ENCODE data around the gene DOK6.

Gene DOK6

GRCh38 chr18:69880083-69880482 lies 479.4 kb downstream of the DOK6 start:
- no peak for DNase-seq

- no peak for DNase-seq
Measured at GRCh38 chr18:69882965-69883668, 482.4 kb downstream of the DOK6 start.

- no peak for DNase-seq
Measured at GRCh38 chr18:69883781-69884180, 483.1 kb downstream of the DOK6 start.

GRCh38 chr18:69885355-69885754 lies 484.7 kb downstream of the DOK6 start:
- DNase-seq, result no peak

GRCh38 chr18:69885841-69886531 lies 485.3 kb downstream of the DOK6 start:
- no peak for DNase-seq

GRCh38 chr18:69887256-69887655 lies 486.6 kb downstream of the DOK6 start:
- DNase-seq, result no peak

- no peak for DNase-seq
Measured at GRCh38 chr18:69889009-69889408, 488.3 kb downstream of the DOK6 start.

GRCh38 chr18:69890558-69890957 lies 489.9 kb downstream of the DOK6 start:
- DNase-seq, result no peak

GRCh38 chr18:69894467-69894866 lies 493.8 kb downstream of the DOK6 start:
- DNase-seq, result no peak

GRCh38 chr18:69895066-69896047 lies 494.7 kb downstream of the DOK6 start:
- no peak for DNase-seq

GRCh38 chr18:69897397-69898108 lies 496.9 kb downstream of the DOK6 start:
- DNase-seq, result peak; percentile 25

- DNase-seq, result peak; percentile 19
Measured at GRCh38 chr18:69898241-69898861, 497.7 kb downstream of the DOK6 start.

All from KG1 (cell line).